HG02938 (cell line): Measurements from ENCODE around the gene HIGD2B.
A peak's percentile ranks its signal among the peaks of the same experiment; 100 is the strongest.
"Not testable (repeated sequence)": the region's sequence is repeated elsewhere in the genome, so short reads cannot be mapped to it uniquely, and the experiment has no call there.

Source experiments
- ATAC-seq: cut with Tn5 transposase; IDR thresholded peaks from one replicate; pipeline ENCODE4 v1.9.1; 2021; ENCODE audit warnings: mild to moderate bottlenecking, moderate library complexity; ENCODE audit not compliant: unreplicated experiment

HIGD2B gene

GRCh38 chr15:72680931-72681330 lies 5.1 kb downstream of the HIGD2B start:
- no peak for ATAC-seq

GRCh38 chr15:72676838-72677237 lies 9.1 kb downstream of the HIGD2B start:
- ATAC-seq = no peak

- no peak for ATAC-seq
These were observed 14.5 kb downstream of the HIGD2B start for GRCh38 chr15:72671525-72671924.

GRCh38 chr15:72670656-72671352 lies 15.2 kb downstream of the HIGD2B start:
- ATAC-seq = peak; percentile 93

DNA sequence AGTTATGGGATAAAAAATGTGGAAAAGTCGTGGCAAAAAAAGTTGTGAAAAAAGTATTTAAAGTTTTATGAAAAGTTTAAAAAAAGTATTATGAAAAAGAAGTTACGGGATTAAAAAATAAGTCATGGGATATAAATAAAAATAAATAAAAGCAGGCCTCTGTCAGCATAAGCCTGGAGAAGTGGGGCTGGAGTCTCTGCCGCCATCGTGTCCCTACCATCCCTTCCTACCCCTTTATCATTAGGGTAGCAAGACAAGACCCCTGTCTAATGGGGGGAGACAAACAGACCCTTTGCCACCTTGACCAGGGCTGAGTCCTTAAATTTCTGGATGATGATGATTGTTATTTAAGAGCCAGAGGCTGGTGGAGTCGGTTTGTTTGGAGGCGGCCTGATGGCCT lies 16.2 kb downstream of the HIGD2B start:
- not testable (repeated sequence) for ATAC-seq

GRCh38 chr15:72665706-72666105 lies 20.3 kb downstream of the HIGD2B start:
- not testable (repeated sequence) for ATAC-seq

DNA sequence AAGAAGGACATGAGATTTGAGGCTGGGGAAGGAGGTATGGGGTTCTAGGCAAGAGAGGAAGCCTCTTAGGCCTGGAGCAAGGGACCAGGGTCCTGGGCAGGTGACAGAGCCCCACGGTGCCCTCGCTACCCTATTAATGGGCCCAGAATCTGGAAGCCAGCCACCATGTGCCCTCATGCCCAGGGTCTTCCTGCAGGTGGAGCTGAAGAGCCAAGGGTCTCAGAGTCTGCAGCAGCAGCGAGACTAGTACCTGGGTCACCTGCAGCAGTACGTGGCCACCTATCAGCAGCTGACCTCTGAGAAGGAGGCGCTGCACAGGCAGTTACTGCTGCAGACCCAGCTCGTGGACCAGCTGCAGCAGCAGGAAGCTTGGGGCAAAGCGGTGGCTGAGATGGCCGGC lies 22.1 kb downstream of the HIGD2B start:
- ATAC-seq = not testable (repeated sequence)

GRCh38 chr15:72661081-72661480 lies 24.9 kb downstream of the HIGD2B start:
- ATAC-seq = not testable (repeated sequence)

DNA sequence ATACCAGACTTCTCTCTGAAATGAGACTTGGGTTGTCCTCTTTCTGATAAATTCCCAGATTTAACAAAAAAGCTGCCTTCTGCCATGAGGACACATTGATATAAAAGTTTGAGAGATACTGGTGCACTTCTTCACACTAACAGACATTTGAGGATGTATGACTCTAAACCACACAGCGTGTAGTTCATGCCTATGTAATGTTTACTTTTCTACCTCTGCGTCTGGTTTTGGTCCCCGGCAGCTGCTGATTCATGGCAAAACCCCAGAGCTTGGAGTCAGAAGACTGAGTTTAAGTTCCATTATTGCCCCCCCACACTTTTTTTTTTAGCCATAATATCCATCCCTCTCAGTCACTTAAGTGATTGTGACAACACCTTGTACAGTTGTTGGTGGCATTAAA lies 30.0 kb downstream of the HIGD2B start:
- not testable (repeated sequence) for ATAC-seq

DNA sequence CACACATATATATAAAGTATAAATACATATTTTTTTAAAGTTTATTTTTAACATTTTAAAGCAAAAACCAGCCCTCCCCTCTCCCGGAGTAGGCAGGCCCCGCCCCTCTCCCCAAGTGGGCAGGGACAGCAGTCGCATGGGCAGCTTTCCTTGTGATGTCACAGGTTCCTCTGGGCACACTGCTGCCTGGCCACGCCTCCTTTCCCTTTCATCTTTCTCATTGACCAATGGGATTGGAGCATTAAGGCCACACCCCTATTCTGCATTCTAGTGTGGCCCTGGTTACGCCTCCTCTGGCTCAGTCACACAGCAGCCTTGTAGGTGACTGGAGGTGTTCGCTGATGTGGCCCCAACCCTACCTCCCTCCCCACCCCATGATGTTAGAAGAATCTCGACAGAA lies 31.6 kb downstream of the HIGD2B start, which contains the start of gene GOLGA6B:
TSS of gene GOLGA6B (plus strand) at position 301 of the 400 bp plus-strand sequence. CDS start at position 342, 41 bp downstream.
- not testable (repeated sequence) for ATAC-seq

- ATAC-seq = not testable (repeated sequence)
These were observed 37.2 kb downstream of the HIGD2B start for GRCh38 chr15:72648631-72649253.

DNA sequence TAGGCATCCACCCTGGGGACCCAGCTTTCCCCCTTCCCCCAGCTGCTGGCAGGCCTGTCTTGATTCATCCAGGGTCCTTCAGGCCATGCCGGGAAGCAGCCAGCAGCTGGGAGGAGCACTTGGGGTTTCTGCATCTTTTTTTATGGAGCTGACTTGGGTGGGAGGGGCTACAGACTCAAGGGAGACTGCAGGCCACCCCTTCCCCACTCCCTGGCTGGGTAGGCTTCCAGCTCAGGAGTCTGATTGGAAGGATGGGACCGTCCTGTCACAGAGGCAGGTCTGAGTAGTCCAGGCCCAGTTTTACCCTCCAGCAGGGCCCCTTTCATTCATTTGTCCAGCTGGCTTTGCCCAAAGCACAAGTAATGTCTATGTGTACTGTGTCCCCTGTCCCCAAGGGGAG lies 43.7 kb downstream of the HIGD2B start:
- ATAC-seq = not testable (repeated sequence)

- not testable (repeated sequence) for ATAC-seq
These were observed 46.1 kb downstream of the HIGD2B start for GRCh38 chr15:72639759-72640483.

DNA sequence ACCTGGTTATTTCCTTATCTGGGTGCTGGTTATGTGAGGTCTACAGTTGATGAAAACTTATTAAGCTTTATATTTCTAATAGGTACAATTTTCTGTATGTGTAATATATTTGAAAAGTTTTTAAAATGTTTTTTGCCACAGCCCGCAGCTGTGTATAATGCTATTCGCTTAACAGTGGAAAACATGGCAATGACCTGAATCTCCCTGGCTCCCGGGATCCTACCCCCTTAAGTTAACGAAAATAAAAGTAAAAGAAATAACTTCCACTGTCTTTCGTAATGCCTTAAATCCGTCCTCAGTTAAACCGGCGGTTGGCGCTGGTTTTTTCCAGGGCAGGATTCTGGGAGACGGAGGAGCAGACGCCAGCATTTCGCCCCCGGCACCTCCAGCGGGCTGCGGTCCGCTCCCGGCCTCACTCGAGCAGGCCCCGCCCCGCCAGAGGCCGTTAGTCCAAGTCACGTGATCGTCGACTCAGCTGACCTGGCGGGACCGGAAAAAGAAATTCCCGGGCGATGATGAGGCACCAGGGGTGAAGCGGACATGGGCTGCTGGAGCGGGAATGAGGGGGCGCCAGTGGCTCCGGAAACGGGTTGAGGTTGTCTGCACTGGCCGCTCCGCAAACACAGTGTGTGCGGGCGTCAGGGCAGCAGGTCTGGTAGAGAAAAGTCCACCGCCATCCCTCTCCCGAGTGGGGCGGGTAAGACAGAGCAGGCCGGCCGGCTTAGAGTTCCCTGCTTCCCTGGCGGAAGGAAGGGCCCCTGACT lies 49.3 kb downstream of the HIGD2B start:
- ATAC-seq = not testable (repeated sequence)

GRCh38 chr15:72629068-72629570 lies 56.9 kb downstream of the HIGD2B start:
- not testable (repeated sequence) for ATAC-seq

DNA sequence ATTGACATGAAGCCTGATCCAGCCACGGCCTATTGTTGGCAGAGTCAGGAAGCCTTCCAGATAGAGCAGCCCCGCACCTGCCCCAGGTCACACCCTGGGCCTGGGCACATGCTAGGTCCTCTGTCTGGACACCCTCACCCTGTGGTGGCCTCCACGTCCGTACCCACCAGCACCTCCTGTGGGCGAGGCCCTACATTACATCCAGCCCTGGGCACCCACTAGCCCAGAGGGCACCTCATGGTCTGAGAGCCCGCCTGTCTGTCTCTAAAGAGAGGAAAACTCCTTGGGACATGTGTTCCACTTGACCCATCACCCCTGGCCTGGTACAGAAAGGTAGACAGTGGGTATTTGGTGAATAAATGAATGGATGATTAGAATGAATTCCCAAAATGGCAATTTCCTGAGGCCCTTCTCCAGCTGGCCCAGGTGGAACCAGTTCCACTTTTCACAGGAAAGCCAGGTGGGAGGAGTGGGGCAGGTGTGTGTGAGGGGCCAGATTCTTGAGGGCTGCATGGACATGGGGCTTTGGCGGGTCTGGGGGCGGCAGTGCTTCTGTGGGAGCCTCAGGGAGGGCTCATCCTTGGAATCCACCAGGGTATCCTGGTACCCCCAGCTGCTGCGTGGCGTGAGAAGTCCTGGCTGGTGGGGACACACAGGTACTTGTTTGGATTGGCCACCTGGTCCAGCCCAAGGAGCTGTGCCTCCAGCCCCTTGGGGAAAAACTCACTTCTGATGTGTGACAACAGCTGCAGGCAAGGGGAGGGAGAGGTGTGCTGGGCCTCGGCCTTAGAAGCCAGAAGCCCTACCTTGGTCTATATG lies 57.5 kb downstream of the HIGD2B start:
- not testable (repeated sequence) for ATAC-seq

GRCh38 chr15:72626153-72626552 lies 59.8 kb downstream of the HIGD2B start:
- ATAC-seq = not testable (repeated sequence)
